Peyer's patch (tissue), 4 donors: ENCODE results near the gene KRT79.

Experiments used
- POLR2A ChIP-seq, 2 donors: fragments of 450-650 bp; IDR thresholded peaks; one replicate each; pipeline ENCODE4 v1.5.1; 2017; ENCODE audit warnings: antibody characterized with exemption in 2 of 2, mild to moderate bottlenecking in 2 of 2, moderate library complexity in 2 of 2
- TF ChIP-seq, protein P1 (sequence below), 6 experiments: fragments of 450-650 bp in 4 of 6; fragments of 200-600 bp in 2 of 6; sonication (generic) in 1 of 6; IDR thresholded peaks; one replicate each; pipeline ENCODE4 v1.5.1; 2017 to 2019; ENCODE audit warnings: antibody characterized with exemption in 6 of 6, mild to moderate bottlenecking in 3 of 6, moderate library complexity in 1 of 6

DNA sequence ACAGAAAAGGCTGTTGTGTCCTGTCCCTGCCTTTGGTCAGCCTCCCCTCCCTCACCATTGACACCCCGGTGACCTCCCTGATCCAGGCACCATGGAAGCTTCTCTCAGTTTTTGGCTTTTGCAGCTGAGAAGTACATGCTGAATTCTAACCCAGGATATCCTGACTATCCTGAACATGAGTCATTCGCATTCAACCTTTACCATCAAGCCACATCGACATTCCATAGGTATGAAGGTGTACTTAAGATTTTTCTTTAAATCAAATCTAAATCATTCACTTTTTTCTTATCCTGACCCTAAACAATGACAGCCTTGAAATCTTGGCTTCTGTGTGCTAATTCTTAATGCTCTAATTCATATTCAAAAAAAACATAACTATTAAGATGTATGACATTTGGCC is 23.4 kb upstream of the KRT79 start:
- TF ChIP-seq, protein P1, sequence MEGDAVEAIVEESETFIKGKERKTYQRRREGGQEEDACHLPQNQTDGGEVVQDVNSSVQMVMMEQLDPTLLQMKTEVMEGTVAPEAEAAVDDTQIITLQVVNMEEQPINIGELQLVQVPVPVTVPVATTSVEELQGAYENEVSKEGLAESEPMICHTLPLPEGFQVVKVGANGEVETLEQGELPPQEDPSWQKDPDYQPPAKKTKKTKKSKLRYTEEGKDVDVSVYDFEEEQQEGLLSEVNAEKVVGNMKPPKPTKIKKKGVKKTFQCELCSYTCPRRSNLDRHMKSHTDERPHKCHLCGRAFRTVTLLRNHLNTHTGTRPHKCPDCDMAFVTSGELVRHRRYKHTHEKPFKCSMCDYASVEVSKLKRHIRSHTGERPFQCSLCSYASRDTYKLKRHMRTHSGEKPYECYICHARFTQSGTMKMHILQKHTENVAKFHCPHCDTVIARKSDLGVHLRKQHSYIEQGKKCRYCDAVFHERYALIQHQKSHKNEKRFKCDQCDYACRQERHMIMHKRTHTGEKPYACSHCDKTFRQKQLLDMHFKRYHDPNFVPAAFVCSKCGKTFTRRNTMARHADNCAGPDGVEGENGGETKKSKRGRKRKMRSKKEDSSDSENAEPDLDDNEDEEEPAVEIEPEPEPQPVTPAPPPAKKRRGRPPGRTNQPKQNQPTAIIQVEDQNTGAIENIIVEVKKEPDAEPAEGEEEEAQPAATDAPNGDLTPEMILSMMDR (IDR thresholded peaks at IDR 0.05), result no peak
- TF ChIP-seq POLR2A (IDR thresholded peaks at IDR 0.05), result no peak
